ACHN (cell line): ENCODE measurements around the gene PEAR1.
A peak's percentile ranks its signal among the peaks of the same experiment; 100 is the strongest.

Experiments used
- DNase-seq: peaks from one replicate; pipeline ENCODE4 v3.0.0-alpha.2; 2015
- in situ Hi-C: cut with HindIII; loops from 2 replicates; pipeline ENCODE4 v1.10.0; 2017; ENCODE audit warnings: low sequenced_read_pairs, low pct_ligation_motif_present, low pct_unique_long_range_greater_than_20kb

Gene PEAR1

DNA sequence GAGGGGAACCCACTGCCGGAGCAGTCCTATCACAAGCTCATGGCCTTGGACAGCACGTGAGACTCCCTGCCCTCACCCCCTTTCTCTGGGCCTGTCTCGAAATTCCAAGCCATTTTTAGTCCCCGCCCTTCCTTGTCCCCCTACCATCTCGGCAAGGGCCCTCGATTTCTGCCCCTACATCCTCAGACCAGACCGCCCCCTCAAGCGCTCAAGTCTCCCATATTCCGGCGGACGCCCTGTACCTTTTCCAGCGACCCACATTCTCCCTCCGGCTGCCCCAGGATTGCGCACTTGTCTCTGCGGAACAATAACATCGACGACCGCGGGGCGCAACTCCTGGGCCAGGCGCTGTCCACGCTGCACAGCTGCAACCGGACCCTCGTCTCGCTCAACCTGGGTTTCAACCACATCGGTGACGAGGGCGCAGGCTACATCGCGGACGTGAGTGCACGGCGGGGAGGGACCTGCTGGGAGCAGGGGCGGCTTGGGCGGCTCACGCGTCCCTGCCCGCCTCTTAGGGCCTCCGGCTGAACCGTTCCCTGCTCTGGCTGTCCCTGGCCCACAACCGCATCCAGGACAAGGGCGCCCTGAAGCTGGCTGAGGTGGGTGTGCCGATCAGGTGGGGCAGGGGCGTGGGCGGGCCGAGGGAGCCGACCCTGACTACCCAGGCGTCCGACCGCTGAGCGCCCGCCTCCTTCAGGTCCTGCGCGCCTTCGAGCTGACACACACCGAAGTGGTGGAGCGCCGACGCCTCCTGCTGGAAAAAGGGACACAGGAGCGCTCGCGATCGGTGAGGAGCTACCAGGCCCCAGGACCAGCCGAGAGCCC lies 33.9 kb downstream of the PEAR1 start:
- in situ Hi-C loops = no loop called here
- DNase-seq = peak; percentile 87

DNA sequence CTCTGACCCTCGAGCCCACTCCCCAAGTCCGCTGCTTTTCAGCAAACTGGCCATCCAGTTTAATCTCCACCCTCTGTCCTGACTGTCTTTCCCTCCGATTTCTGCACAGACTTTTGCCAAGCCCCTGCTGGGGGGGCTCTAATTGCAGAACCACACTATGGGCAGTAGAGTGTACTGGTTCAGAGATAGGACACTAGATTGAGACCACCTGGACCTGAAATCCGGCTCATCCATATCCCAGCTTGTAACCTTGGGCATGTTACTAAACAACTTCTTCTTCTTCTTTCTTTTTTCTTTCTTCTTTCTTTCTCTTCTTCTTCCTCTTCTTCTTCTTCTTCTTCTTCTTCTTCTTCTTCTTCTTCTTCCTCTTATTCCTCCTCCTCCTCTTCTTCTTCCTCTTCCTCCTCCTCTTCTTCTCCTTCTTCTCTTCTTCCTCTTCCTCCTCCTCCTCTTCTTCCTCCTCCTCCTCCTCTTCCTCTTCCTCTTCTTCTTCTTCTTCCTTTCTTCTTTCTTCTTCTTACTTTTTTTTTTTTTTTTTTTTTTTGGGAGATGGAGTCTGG lies 34.6 kb downstream of the PEAR1 start:
- in situ Hi-C loops = no loop called here
- no peak for DNase-seq

DNA sequence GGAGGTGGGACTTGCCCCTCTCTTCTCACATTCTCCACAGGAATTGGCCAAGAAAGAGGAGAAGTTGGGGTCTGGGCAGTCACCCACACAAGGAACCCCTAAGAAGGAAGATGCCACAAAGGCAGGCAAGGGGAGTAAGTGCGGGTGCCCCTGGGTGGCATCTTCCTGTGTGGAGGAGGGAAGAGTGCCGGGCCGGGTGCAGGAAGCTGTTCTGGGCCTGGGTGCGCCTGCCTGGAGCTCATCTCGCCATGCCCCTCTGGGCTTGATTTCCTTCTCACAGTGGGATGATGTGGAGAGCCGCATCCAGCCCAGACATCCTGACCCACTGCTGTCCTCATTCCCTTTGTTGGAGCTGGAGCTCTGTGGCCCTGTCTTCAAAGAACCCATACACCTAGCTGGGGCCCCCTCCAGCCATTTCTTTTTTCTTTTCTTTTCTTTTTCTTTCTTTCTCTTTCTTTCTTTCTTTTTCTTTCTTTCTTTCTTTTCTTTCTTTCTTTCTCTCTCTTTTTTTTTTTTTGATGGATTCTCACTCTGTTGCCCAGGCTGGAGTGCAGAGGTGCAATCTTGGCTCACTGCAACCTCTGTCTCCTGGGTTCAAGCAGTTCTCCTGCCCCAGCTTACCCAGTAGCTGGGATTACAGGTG lies 36.2 kb downstream of the PEAR1 start:
- DNase-seq = no peak
- in situ Hi-C loops = no loop called here

DNA sequence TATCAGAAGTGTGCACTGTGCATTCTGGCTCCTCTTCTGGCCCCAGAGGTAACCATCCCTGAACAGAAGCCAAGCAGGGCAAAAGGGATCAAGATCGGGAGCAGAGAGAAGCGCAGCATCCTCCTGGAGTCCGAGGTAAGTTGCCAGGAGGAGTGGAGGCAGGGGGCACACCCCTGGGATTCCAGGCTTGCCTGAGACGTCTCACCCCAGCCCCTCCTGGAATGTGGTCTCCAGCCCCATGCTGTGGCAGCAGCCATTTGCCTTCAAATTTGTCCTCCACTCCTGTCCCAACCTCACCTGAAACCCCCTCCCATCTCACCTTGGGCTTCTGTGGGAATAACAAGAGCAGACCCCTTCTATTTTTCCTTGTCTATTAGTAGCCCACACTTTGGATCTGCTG lies 37.0 kb downstream of the PEAR1 start:
- DNase-seq = no peak
- in situ Hi-C loops = no loop called here

DNA sequence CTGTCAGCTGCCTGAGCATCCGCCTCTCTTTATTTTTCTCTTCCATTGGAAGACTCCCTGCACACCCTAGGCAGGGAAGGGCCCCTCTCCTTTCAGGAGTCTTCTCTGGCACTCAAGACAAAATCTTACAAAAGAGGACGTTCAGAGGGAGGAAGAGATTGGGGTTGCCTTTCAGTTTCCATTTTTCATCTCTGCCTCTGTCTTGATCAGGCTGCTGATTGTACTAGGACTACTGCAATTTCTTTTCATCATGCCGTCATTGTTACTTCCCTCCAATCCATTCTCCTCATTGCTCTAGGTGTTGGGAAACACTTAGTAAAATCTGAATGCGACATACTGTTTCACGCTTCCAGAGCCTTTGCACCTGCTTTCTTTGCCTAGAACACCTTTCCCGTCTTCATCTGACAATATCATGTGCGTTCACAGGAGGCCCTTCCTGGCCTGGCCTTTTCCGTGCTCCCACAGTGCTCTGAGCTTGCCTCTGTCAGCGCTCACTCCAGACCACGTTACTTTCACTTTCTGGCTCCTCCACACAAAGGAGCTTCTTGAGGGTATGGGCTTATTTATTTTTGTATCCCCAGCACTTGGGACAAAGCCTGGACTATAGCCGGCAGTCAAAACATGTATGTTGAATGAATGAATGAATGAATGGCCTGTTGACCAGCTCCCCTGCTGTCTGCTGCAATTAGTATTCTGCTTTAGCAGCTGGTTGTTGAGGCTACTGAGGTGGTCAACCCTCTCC lies 37.9 kb downstream of the PEAR1 start:
- in situ Hi-C loops = no loop called here
- DNase-seq = no peak

DNA sequence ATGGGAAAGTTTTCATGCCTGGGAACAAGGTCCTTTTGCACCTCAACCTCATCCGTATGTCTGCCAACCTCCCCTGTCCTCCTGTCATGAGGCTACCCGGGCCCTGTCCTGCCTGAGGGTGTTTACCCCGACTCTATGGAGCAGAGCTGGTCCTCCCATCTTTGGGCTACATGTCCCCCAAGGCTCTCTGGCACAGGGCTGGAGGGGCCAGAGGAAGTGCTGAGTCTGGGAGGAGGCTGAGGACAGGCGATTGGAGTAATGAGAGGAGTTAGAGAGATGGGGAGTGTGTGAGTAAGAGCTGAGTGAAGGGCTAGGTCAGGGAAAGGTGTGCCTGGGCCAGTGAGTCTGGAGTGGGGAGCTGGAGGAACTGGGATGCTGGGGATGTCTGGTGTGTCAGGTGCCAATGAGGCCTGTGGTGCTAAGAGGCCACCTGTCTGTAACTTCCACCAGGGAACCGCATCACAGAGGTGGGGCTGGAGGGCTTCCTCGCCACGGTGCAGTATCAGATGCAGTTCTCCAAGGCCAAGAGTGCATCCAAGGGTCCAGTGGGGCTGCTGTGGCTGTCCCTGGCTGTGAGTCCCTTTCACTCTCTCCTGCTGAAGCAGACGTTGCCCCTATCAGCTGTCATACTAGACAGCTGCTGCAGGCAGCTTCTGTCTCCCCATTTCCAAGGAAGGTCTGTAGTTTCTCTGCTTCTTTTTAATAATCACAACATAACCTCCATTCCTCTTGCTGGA lies 38.6 kb downstream of the PEAR1 start:
- in situ Hi-C loops = no loop called here

DNA sequence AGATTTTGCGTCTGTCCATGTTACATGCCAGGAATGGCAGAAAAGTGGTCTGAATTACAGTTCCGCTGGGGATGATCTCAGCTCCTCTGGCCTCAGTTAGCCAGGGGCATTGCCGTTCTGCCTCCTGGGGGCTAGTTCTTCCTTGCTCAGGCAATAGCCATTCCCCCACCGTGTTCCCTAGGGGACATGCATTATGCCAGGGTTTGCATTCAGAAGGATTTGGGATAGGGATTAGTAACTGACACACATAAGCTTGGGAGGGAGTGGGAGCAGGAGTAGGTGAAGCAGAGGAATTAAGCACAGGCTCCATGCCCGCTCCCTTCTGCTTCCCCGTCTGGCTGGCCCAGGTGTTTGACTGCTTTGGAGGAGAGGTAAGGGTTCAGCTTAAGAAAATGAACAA lies 39.6 kb downstream of the PEAR1 start:
- no peak for DNase-seq
- in situ Hi-C loops = no loop called here

More for the DNA sequence above, 38.6 kb downstream of the PEAR1 start:
- DNase-seq = no peak

DNA sequence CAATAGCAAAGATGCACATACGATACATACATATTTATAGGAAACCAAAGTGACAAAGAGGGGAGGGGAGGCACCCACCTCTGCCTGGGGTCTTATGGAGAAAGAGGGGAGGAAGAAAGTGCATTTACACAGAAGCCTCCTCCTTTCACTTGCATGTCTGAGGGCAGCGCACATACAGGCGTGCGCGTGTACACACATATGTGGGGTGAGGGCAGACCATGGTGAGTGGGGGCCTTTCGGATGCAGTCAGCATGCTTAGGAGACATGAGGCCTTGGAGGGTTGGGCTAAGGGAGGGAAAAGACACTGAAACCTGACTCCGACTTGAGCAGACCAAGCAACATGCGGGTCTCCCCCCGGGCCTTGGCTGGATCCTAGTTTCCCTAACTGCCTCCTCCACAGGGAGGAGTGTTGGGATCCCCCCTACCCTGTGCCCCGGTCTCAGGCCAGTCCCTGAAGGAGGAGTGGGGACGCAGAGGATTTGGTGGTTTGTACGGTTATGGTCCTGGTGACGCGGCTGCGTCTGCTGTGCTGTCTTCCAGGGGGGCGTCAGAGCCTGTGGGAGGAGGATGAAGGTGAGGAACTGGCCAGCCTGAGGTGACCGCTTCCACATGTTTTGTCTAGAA lies 42.1 kb downstream of the PEAR1 start:
- in situ Hi-C loops = no loop called here
- DNase-seq = no peak

DNA sequence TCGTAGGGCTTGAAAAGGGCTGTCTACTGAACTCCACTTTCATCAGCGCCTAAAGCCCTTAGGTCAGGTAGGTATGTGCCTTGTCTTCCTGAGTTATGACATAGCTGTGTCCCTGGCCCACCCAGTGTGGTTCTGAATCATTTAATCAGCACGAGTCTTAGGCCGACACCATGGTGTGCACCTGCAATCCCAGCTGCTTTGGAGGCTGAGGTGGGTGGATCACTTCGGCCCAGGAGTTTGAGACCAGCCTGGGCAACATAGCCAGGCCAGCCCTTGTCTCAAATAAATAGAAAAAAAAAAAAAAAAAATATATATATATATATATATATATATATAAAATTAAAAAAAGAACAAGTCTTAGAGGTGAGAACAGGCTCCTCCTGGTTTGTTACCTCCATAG lies 42.7 kb downstream of the PEAR1 start:
- DNase-seq = no peak
- in situ Hi-C loops = no loop called here

DNA sequence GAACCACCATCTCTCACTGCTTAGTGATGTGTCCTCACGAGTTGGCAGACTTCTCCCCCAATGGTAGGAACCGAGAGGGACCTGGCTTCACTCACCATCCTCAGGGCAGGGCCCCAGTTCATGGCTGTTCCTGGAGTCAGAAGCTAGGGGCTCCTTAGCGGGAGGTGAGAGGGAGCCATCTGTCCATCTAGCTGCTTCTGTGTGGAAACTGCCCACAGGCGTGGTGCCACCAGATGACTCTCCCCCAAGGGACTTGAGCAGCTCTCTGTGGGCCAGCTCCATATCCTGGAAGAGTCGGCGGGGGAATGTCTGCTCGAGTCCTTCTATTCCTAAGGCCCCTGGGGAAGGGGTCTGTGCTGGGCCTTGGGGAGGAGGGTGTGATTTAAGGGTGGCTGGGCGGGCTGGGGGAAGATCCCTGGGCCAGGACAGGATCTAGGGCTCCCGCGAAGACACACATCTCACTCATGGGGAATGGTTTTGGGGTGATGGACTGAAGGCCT lies 43.3 kb downstream of the PEAR1 start:
- in situ Hi-C loops = no loop called here
- no peak for DNase-seq

DNA sequence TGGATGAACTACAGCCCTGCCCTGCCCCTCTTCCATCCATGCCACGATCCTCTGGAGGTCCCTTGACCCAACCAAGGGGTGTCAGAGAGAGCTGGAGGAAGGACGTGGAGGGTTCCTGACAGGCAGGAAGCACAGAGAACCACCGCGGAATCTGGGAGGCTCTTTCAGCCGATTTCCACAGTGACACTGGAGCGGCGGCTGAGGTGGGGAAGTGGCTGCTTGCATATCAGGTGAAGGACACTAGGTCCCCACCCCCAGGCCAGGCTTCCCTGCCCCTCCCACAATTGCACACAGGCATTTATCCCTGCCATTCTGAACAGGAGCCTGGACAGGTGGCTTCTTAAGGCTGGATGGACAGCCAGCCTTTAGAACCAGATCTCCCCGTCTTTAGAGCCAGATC lies 44.4 kb downstream of the PEAR1 start:
- in situ Hi-C loops = no loop called here
- no peak for DNase-seq

DNA sequence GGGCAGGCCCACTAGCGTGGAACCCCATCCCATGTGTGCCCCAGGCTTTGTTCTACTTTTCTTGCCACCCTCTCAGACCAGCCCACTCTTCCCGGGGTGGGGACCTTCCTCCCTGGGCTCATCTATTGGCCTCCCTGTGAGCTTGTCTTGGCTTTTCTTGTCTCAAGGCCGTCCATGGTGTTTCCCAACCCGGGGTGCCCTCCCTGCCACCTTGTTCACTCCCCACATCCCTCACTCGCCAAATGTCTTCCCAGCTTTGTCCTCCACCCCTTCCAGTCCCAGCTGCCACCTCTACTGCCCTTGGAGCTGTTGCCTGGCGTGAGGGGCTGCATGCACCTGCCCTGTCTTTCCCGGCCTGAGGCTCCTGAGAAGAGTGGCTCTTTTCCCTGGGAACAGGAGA lies 45.3 kb downstream of the PEAR1 start:
- DNase-seq = no peak
- in situ Hi-C loops = no loop called here

DNA sequence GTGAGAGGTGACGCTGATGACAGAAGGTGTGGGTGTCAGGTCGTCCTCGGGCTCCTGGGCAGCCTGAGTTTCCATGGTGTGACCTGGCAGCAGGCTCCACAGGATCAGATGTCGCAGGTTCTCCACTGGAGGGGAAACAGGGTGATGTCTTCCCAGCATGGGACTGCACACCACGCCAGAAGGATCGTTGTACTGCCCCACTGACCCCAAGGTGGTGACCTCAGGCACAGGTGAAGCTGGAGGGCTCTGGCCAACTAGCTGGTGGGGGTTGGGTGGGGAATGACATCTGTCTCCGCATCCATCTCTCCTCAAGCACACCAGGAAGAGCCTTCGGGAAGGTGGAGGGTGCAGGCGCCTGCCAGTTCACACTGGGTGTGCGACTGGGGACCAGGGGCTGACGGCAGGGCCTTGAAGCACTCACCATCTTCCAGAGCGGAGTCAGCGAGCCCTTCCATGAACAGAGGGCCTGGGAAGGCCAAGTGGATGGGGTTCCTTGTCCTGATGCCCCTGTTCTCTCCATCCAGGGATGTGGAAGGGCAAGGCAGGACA lies 46.3 kb downstream of the PEAR1 start:
- in situ Hi-C loops = no loop called here

DNA sequence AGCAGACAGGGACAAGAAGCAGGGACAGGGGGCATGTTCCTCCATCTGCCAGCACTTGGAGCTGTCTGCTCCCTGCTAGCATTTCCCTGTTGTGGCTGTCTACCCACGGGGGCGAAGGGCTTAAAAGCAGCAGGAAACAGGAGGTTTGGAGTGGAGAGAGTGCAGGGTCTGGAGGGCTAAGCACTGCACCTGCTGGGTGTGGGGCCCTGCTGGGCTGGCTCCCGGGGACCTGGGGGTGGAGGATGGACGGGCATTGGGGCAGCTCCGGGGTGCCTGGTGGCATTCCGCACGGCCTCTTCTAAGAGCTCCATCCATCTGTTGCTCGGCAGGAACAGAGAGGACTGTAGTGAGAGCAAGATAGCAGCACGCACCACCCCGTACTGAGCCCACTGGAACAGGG lies 48.2 kb downstream of the PEAR1 start:
- DNase-seq = no peak
- in situ Hi-C loops = no loop called here

More for the DNA sequence above, 46.3 kb downstream of the PEAR1 start:
- DNase-seq = no peak

DNA sequence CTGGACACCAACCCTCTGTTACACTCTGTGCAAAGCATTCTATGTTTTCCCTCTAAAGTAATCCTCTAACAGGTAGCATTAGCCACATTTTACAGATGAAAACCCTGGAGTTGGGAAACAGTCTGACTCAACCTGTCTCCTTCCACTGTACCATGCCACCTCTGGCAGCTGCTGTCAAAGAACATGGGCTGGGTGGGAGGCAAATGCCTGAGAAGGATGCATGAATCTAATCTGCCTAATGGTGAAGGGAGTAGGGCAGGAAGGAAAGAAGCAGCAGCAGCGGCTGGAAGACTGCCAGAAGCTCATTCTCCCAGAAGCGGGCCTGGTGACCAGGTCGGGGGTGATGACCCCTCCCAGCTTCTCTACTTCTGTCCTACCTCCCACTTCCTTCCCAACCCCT lies 48.7 kb downstream of the PEAR1 start:
- in situ Hi-C loops = no loop called here
- DNase-seq = no peak

DNA sequence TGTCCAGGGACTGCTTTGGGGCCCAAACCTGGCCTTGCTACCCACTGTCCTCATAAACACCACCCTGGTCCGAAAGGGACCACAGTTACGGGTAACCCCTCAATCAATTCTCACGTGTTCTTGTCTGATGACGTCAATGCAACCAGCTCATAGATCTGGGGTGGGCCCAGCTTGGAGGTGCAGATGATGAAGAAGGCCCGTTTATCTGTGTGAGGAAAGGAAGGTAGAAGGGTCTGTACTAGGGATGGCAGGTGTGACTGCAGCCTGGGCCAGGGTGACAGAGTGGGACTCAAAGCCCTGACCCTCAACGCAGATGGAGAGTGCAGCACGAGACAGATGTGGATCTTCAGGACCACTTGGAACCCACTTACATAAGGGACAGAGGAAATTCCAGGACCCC lies 49.1 kb downstream of the PEAR1 start:
- in situ Hi-C loops = no loop called here
- DNase-seq = no peak

DNA sequence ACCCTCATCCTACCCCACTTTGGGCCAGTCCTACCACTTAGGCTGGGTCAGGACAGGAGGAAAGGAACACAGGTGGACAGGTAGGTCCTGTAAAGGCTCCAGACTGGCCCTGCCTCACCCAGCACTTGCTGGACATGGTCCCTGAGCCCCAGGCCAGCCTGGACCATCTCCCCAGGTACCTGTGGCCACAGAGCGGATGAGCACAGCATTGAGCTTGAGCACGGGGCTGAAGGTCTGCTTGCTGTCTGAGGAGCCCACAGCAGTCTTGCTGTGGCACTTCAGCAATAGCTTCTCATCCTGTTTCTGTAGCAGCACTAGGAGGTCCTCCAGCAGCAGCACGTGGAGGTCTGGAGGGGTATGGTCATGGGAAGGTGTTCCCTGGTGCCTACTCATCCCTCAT lies 50.2 kb downstream of the PEAR1 start:
- in situ Hi-C loops = no loop called here
- no peak for DNase-seq

DNA sequence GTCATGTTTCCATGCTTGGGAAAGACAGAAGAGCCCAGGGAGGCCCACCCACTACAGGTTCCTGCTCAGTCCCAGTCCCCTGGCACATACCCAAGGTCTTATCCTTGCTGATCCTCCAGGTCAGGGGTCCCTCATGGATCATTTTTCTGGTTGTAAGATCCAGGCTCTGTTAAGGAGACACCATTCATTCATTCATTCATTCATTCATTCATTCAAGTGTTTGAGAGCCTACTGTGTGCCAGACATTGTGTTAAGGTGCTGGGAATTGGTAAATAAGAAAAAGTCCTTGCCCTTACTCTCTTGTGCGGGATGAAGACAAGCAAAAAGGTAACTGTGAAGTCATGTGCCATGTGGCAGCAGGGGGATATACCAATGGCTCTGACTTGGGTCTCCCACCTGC lies 50.8 kb downstream of the PEAR1 start:
- in situ Hi-C loops = no loop called here
- no peak for DNase-seq
